ENCODE results near the gene CAMK2G. TPM values are rescaled to one million over a fixed set of nuclear protein-coding genes. Genes with fewer than 3 reads are reported as not detected.
"Not testable (repeated sequence)": the region's sequence is repeated elsewhere in the genome, so short reads cannot be mapped to it uniquely, and the experiment has no call there.

CAMK2G gene
- polyA plus RNA-seq, 2 of the 4 experiments (the other 2 are of a cell fraction) = 22.6 to 25.5 TPM

DNA sequence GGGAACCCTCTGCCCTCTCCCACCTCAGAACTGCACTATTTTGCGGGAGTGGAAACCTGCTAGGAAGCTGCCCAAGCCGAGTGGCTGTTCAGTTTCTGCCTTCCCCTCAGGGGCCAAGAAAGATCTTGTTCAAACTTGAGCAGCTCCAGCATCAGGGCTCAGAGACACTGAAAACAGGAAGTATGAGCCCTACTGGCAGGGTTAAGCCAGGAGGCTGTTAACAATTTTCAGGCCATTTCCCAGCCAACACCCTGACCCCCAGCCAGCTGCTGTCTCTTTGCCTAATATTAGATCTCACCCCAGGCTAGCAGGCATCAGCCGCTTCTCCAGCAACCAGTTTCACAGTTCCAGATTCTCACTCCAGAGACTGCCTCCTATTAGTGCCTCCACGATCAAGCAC, 45.7 kb upstream of the CAMK2G start:
- Histone ChIP-seq H3K9me3 (peaks cover 23% of the 10 kb centered on the region), H3K4me2 (no peak overlapping the region), H3K4me1 (no peaks in the 10 kb centered on the region), H3K27ac (no peak overlapping the region), H3K4me3 (no peak overlapping the region)
- ChIA-PET CTCF (interaction anchor here (1.1 to 16.7 kb wide), 8 partner anchors 8 to 161 kb away, joined by 3 to 196 read pairs (median 7); partner anchors contain the start of gene PLAU), POLR2A (no interaction called here)
- FAIRE-seq (no peak), ATAC-seq (peak; percentile 21 to 23; a peak in 2 of 6 replicates), DNase-seq (ENCODE audit: low read depth in 1 of 2, low spot score in 1 of 2) (no peak)
- 67% methylated on average over 4 of the region's 4 CpGs for WGBS (ENCODE audit: missing lambda C conversion rate)
- TF ChIP-seq EP300 (IDR thresholded peaks at IDR 0.05) (no peak), FOSL2 (IDR thresholded peaks at IDR 0.05) (no peak), FOSL2 (CRISPR knock-in tag; IDR thresholded peaks at IDR 0.05) (no peak), MAZ (IDR thresholded peaks at IDR 0.05; ENCODE audit: borderline replicate concordance, low read depth, low read length) (no peak), HOXA7 (CRISPR knock-in tag; IDR thresholded peaks at IDR 0.05) (no peak), JUNB (IDR thresholded peaks at IDR 0.05) (no peak), HOXB5 (CRISPR knock-in tag; IDR thresholded peaks at IDR 0.05) (no peak), ZC3H11A (IDR thresholded peaks at IDR 0.05) (no peak), CHD2 (IDR thresholded peaks at IDR 0.05; ENCODE audit: low read length, partially characterized antibody) (no peak), TFCP2L1 (CRISPR knock-in tag; IDR thresholded peaks at IDR 0.05) (no peak), KDM5A (IDR thresholded peaks at IDR 0.05) (no peak), MYC (IDR thresholded peaks at IDR 0.05; ENCODE audit: borderline replicate concordance, low read length) (no peak), TP53 (CRISPR knock-in tag; IDR thresholded peaks at IDR 0.05) (no peak), RNF2 (IDR thresholded peaks at IDR 0.05; ENCODE audit: borderline replicate concordance, low read depth) (no peak), POLR2A (IDR thresholded peaks at IDR 0.05; ENCODE audit: low read length) (no peak), HEYL (CRISPR knock-in tag; IDR thresholded peaks at IDR 0.05) (no peak), BCL3 (IDR thresholded peaks at IDR 0.05) (no peak)
- TF ChIP-seq, protein P1, sequence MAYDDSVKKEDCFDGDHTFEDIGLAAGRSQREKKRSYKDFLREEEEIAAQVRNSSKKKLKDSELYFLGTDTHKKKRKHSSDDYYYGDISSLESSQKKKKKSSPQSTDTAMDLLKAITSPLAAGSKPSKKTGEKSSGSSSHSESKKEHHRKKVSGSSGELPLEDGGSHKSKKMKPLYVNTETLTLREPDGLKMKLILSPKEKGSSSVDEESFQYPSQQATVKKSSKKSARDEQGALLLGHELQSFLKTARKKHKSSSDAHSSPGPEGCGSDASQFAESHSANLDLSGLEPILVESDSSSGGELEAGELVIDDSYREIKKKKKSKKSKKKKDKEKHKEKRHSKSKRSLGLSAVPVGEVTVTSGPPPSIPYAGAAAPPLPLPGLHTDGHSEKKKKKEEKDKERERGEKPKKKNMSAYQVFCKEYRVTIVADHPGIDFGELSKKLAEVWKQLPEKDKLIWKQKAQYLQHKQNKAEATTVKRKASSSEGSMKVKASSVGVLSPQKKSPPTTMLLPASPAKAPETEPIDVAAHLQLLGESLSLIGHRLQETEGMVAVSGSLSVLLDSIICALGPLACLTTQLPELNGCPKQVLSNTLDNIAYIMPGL (CRISPR knock-in tag; IDR thresholded peaks at IDR 0.05; ENCODE audit: borderline replicate concordance) = no peak
- TF ChIP-seq, protein P2, sequence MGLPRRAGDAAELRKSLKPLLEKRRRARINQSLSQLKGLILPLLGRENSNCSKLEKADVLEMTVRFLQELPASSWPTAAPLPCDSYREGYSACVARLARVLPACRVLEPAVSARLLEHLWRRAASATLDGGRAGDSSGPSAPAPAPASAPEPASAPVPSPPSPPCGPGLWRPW (IDR thresholded peaks at IDR 0.05) = no peak
- TF ChIP-seq, protein P3, sequence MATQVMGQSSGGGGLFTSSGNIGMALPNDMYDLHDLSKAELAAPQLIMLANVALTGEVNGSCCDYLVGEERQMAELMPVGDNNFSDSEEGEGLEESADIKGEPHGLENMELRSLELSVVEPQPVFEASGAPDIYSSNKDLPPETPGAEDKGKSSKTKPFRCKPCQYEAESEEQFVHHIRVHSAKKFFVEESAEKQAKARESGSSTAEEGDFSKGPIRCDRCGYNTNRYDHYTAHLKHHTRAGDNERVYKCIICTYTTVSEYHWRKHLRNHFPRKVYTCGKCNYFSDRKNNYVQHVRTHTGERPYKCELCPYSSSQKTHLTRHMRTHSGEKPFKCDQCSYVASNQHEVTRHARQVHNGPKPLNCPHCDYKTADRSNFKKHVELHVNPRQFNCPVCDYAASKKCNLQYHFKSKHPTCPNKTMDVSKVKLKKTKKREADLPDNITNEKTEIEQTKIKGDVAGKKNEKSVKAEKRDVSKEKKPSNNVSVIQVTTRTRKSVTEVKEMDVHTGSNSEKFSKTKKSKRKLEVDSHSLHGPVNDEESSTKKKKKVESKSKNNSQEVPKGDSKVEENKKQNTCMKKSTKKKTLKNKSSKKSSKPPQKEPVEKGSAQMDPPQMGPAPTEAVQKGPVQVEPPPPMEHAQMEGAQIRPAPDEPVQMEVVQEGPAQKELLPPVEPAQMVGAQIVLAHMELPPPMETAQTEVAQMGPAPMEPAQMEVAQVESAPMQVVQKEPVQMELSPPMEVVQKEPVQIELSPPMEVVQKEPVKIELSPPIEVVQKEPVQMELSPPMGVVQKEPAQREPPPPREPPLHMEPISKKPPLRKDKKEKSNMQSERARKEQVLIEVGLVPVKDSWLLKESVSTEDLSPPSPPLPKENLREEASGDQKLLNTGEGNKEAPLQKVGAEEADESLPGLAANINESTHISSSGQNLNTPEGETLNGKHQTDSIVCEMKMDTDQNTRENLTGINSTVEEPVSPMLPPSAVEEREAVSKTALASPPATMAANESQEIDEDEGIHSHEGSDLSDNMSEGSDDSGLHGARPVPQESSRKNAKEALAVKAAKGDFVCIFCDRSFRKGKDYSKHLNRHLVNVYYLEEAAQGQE (IDR thresholded peaks at IDR 0.05) = no peak

- POLR2A ChIA-PET; ATAC-seq; FAIRE-seq; H3K4me1 ChIP-seq; DNase-seq (ENCODE audit: low read depth in 1 of 2, low spot score in 1 of 2); H3K4me3 ChIP-seq; H3K4me2 ChIP-seq; H3K27ac ChIP-seq: not testable (repeated sequence)
- WGBS (ENCODE audit: missing lambda C conversion rate) = 93% methylated on average over 8 of the region's 8 CpGs
- peaks cover 23% of the 10 kb centered on the region for H3K9me3 ChIP-seq
- CTCF ChIA-PET = interaction anchor here (1.5 to 16.7 kb wide), 6 partner anchors 8 to 185 kb away, joined by 4 to 196 read pairs (median 10); no protein-coding TSS in a partner anchor
Measured at GRCh38 chr10:73919481-73919880, 45.1 kb upstream of the CAMK2G start.
